ENCODE data around the gene DCDC2C.

The DCDC2C gene

GRCh38 chr2:3839476-3839875, 136.1 kb downstream of the DCDC2C start:
- no peak for DNase-seq (ENCODE audit: low read depth)
- TF ChIP-seq CTCF (IDR thresholded peaks at IDR 0.05; ENCODE audit: low read depth, low read length, missing control alignments), result no peak
- no peak overlapping the region for H3K4me3 ChIP-seq (ENCODE audit: low read depth, low read length)
- in situ Hi-C loops (cut with HindIII; ENCODE audit: low sequenced_read_pairs), result no loop called here

- no peak for TF ChIP-seq CTCF (IDR thresholded peaks at IDR 0.05; ENCODE audit: low read depth, low read length, missing control alignments)
Measured at GRCh38 chr2:3840611-3841155, 137.3 kb downstream of the DCDC2C start.

GRCh38 chr2:3847397-3848052, 144.2 kb downstream of the DCDC2C start:
- TF ChIP-seq CTCF (IDR thresholded peaks at IDR 0.05; ENCODE audit: low read depth, low read length, missing control alignments), result no peak
- in situ Hi-C loops (cut with HindIII; ENCODE audit: low sequenced_read_pairs), result no loop called here
- no peak for DNase-seq (ENCODE audit: low read depth)
- no peak overlapping the region for H3K4me3 ChIP-seq (ENCODE audit: low read depth, low read length)

More at GRCh38 chr2:3840611-3841155, 137.3 kb downstream of the DCDC2C start:
- no peak for DNase-seq (ENCODE audit: low read depth)
- in situ Hi-C loops (cut with HindIII; ENCODE audit: low sequenced_read_pairs), result no loop called here
- H3K4me3 ChIP-seq (ENCODE audit: low read depth, low read length), result no peak overlapping the region

- no peak for DNase-seq (ENCODE audit: low read depth)
- H3K4me3 ChIP-seq (ENCODE audit: low read depth, low read length), result no peak overlapping the region
- TF ChIP-seq CTCF (IDR thresholded peaks at IDR 0.05; ENCODE audit: low read depth, low read length, missing control alignments), result no peak
- in situ Hi-C loops (cut with HindIII; ENCODE audit: low sequenced_read_pairs), result no loop called here
Measured at GRCh38 chr2:3848776-3849175, 145.4 kb downstream of the DCDC2C start.

- no peak for DNase-seq (ENCODE audit: low read depth)
- no peak for TF ChIP-seq CTCF (IDR thresholded peaks at IDR 0.05; ENCODE audit: low read depth, low read length, missing control alignments)
- in situ Hi-C loops (cut with HindIII; ENCODE audit: low sequenced_read_pairs), result no loop called here
- no peak overlapping the region for H3K4me3 ChIP-seq (ENCODE audit: low read depth, low read length)
Measured at GRCh38 chr2:3849213-3849612, 145.8 kb downstream of the DCDC2C start.

- TF ChIP-seq CTCF (IDR thresholded peaks at IDR 0.05; ENCODE audit: low read depth, low read length, missing control alignments), result no peak
- in situ Hi-C loops (cut with HindIII; ENCODE audit: low sequenced_read_pairs), result no loop called here
- no peak for DNase-seq (ENCODE audit: low read depth)
- no peak overlapping the region for H3K4me3 ChIP-seq (ENCODE audit: low read depth, low read length)
Measured at GRCh38 chr2:3857576-3857975, 154.2 kb downstream of the DCDC2C start.

All from astrocyte of the cerebellum (primary cell).